IMR-90 (cell line): Measurements from ENCODE around the gene AKAP7. TPM values are rescaled to one million over a fixed set of nuclear protein-coding genes. Genes with fewer than 3 reads are reported as not detected.

Experiments used
- ATAC-seq: fragments of 200-7000 bp; cut with Tn5 transposase; 2 replicates; pipeline ENCODE4 v1.9.1; 2020; ENCODE audit warnings: low read depth, mild to moderate bottlenecking, moderate library complexity
- BruUV-seq: library from RNA; stranded (reverse); fragments of 400-500 nt; replicated peaks from 2 replicates; lab custom pipeline; 2021; lab: Mats Ljungman, UMichigan
- CTCF ChIA-PET: fragments of 300-600 bp; formaldehyde crosslinking; extraction: SDS; loops from one replicate; lab custom pipeline; 2021; ENCODE audit warnings: antibody characterized with exemption; lab: Yijun Ruan, JAX
- POLR2A ChIA-PET: fragments of 300-600 bp; sonication (Branson Sonifier 250); formaldehyde crosslinking; loops from one replicate; lab custom pipeline; 2022; ENCODE audit warnings: antibody characterized with exemption; ENCODE audit not compliant: unreplicated experiment; lab: Charles Lee
- DNase-seq: peaks from one replicate; pipeline ENCODE4 v3.0.0; 2013
- H2AFZ ChIP-seq: replicated peaks from 2 replicates; pipeline ENCODE3; 2013; ENCODE audit warnings: low read length, mild to moderate bottlenecking; ENCODE audit not compliant: poor library complexity
- H2AK5ac ChIP-seq: 2 replicates; pipeline ENCODE4 v1.6.1; 2013; ENCODE audit warnings: low read depth, low read length, inconsistent platforms
- H2AK9ac ChIP-seq: replicated peaks from 2 replicates; pipeline ENCODE3; 2013; ENCODE audit warnings: mild to moderate bottlenecking, low read depth, low read length, moderate library complexity; ENCODE audit not compliant: poor library complexity
- H2BK120ac ChIP-seq: 2 replicates; pipeline ENCODE4 v1.6.1; 2013; ENCODE audit warnings: low read depth, low read length, inconsistent platforms
- H2BK15ac ChIP-seq: 3 replicates; pipeline ENCODE4 v1.6.1; 2013; ENCODE audit warnings: low read depth, low read length, inconsistent platforms
- H2BK20ac ChIP-seq: 2 replicates; pipeline ENCODE4 v1.6.1; 2013; ENCODE audit warnings: low read depth, mild to moderate bottlenecking, inconsistent platforms, low read length, moderate library complexity
- H2BK5ac ChIP-seq: 2 replicates; pipeline ENCODE4 v1.6.1; 2013; ENCODE audit warnings: mild to moderate bottlenecking, low read depth, low read length, inconsistent platforms; ENCODE audit not compliant: poor library complexity, severe bottlenecking
- H3K14ac ChIP-seq: replicated peaks from 2 replicates; pipeline ENCODE4 v1.6.1; 2013; ENCODE audit warnings: low read depth, low read length, inconsistent platforms
- H3K18ac ChIP-seq: 2 replicates; pipeline ENCODE4 v1.6.1; 2013; ENCODE audit warnings: low read depth, low read length, control low read depth
- H3K23ac ChIP-seq: 2 replicates; pipeline ENCODE4 v1.6.1; 2013; ENCODE audit warnings: low read depth, low read length, inconsistent platforms
- H3K27ac ChIP-seq: 2 replicates; pipeline ENCODE4 v1.5.1; 2013; ENCODE audit warnings: mild to moderate bottlenecking, control low read depth, low read length; ENCODE audit not compliant: insufficient read depth
- H3K27me3 ChIP-seq: 2 replicates; pipeline ENCODE4 v1.6.1; 2013; ENCODE audit warnings: low read length; ENCODE audit not compliant: control insufficient read depth, insufficient read depth
- H3K36me3 ChIP-seq: 2 replicates; pipeline ENCODE4 v1.6.1; 2013; ENCODE audit warnings: low read length, mixed read lengths; ENCODE audit not compliant: control insufficient read depth, insufficient read depth
- H3K4ac ChIP-seq: 2 replicates; pipeline ENCODE4 v1.6.1; 2013; ENCODE audit warnings: low read depth, low read length, inconsistent platforms
- H3K4me1 ChIP-seq: 2 replicates; pipeline ENCODE4 v1.6.1; 2013; ENCODE audit warnings: low read length, mixed read lengths; ENCODE audit not compliant: control insufficient read depth, insufficient read depth
- H3K4me2 ChIP-seq: 2 replicates; pipeline ENCODE4 v1.6.1; 2013; ENCODE audit warnings: low read depth, mild to moderate bottlenecking, control low read depth, low read length, moderate library complexity
- H3K4me3 ChIP-seq: 2 replicates; pipeline ENCODE4 v1.5.1; 2013; ENCODE audit warnings: low read depth, mild to moderate bottlenecking, control low read depth, low read length, moderate library complexity; ENCODE audit not compliant: insufficient read depth
- H3K56ac ChIP-seq: 2 replicates; pipeline ENCODE4 v1.6.1; 2013; ENCODE audit warnings: low read length, inconsistent platforms; ENCODE audit not compliant: insufficient read depth; ENCODE audit errors: extremely low read depth
- H3K79me1 ChIP-seq, 2 experiments: 2 replicates each; pipeline ENCODE4 v1.6.1; 2013; ENCODE audit warnings: low read length in 2 of 2, inconsistent platforms in 1 of 2, low read depth in 1 of 2
- H3K9ac ChIP-seq: 2 replicates; pipeline ENCODE4 v1.6.1; 2013; ENCODE audit warnings: low read depth, low read length, control low read depth
- H3K9me1 ChIP-seq: 2 replicates; pipeline ENCODE4 v1.6.1; 2013; ENCODE audit warnings: low read length, inconsistent platforms; ENCODE audit not compliant: insufficient read depth
- H3K9me3 ChIP-seq: 2 replicates; pipeline ENCODE4 v1.6.1; 2013; ENCODE audit warnings: low read length; ENCODE audit not compliant: control insufficient read depth, insufficient read depth
- H4K20me1 ChIP-seq: 2 replicates; pipeline ENCODE4 v1.6.1; 2013; ENCODE audit warnings: low read length, inconsistent platforms; ENCODE audit not compliant: insufficient read depth
- H4K5ac ChIP-seq: 2 replicates; pipeline ENCODE4 v1.6.1; 2013; ENCODE audit warnings: mild to moderate bottlenecking, low read depth, low read length, control low read depth
- H4K8ac ChIP-seq, 2 experiments: 2 replicates each; pipeline ENCODE4 v1.6.1; 2013; ENCODE audit warnings: low read depth in 2 of 2, low read length in 2 of 2, control low read depth in 1 of 2, inconsistent platforms in 1 of 2
- H4K91ac ChIP-seq: 2 replicates; pipeline ENCODE4 v1.6.1; 2013; ENCODE audit warnings: low read depth, low read length, inconsistent platforms; ENCODE audit not compliant: insufficient read depth
- CHD1 ChIP-seq: IDR thresholded peaks from 2 replicates; pipeline ENCODE4 v1.6.1; 2012; ENCODE audit warnings: low read depth, low read length, improper control_type of control experiment
- RCOR1 ChIP-seq: IDR thresholded peaks from 2 replicates; pipeline ENCODE4 v1.6.1; 2012; ENCODE audit warnings: mild to moderate bottlenecking, low read length, improper control_type of control experiment; ENCODE audit not compliant: insufficient replicate concordance
- WGBS, 2 experiments: methylation state at CpG; one replicate each; pipeline versions ENCODE4 v1.1.5 to v1.1.7; 2013; ENCODE audit warnings: missing lambda C conversion rate in 2 of 2; ENCODE audit not compliant: insufficient read length in 1 of 2; ENCODE audit errors: extremely low coverage in 2 of 2; 5-methylcytosine and 5-hydroxymethylcytosine counted together
- dilution Hi-C: fragments of 300-500 bp; cut with HindIII; formaldehyde crosslinking; loops from one replicate; pipeline ENCODE4 v1.14.3; 2018; ENCODE audit warnings: low sequenced_read_pairs; ENCODE audit not compliant: unreplicated experiment
- in situ Hi-C: fragments of 300-500 bp; cut with MboI; formaldehyde crosslinking; loops from 3 replicates; pipeline ENCODE4 v1.14.3; 2019; ENCODE audit warnings: low sequenced_read_pairs, inconsistent platforms, mixed read lengths
- intact Hi-C: fragments of 100-400 bp; cut with micrococcal nuclease; formaldehyde crosslinking; loops from 2 replicates; pipeline ENCODE4 v1.10.0; 2022
- polyA plus RNA-seq, 3 experiments: library from polyadenylated mRNA; depleted of rRNA; stranded (reverse); fragments of >200 nt; gene quantifications; 2 replicates each; pipeline ENCODE4 v1.2.3, GENCODE V29; 2012; ENCODE audit warnings: low replicate concordance in 1 of 3
- total RNA-seq: library from RNA; depleted of rRNA; stranded (reverse); fragments of >200 nt; gene quantifications from 2 replicates; pipeline ENCODE4 v1.2.3, GENCODE V29; 2012

Gene AKAP7
- total and polyA plus RNA-seq, 2 of the 4 experiments (the other 2 are of a cell fraction) = 0.54 to 1.1 TPM

- Histone ChIP-seq H3K56ac (no peak overlapping the region), H2AFZ (no peak overlapping the region), H3K4me2 (no peak overlapping the region), H4K8ac (no peak overlapping the region), H2BK5ac (no peak overlapping the region), H3K4me1 (no peaks in the 10 kb centered on the region), H3K79me1 (no peaks in the 10 kb centered on the region), H3K4ac (no peak overlapping the region), H3K36me3 (no peaks in the 10 kb centered on the region), H2AK5ac (no peak overlapping the region), H2AK9ac (no peak overlapping the region), H3K23ac (no peak overlapping the region), H3K18ac (no peak overlapping the region), H3K4me3 (no peak overlapping the region), H3K14ac (no peak overlapping the region), H3K9ac (no peak overlapping the region), H4K91ac (no peak overlapping the region), H2BK20ac (no peak overlapping the region), H3K27ac (no peak overlapping the region), H3K9me1 (no peaks in the 10 kb centered on the region), H4K5ac (no peak overlapping the region), H4K20me1 (no peaks in the 10 kb centered on the region), H3K27me3 (no peaks in the 10 kb centered on the region), H2BK120ac (no peak overlapping the region), H2BK15ac (no peak overlapping the region), H3K9me3 (no peaks in the 10 kb centered on the region)
- dilution Hi-C loops = no loop called here
- no peak for TF ChIP-seq RCOR1
- no peak for TF ChIP-seq CHD1
- intact Hi-C loops = no loop called here
- ChIA-PET CTCF (no interaction called here), POLR2A (no interaction called here)
- BruUV-seq = no TSS peak
- no peak for DNase-seq
- WGBS, 2 experiments = 100% methylated on average over 1 of the region's 2 CpGs; no CpG with 5 or more reads in 1 of the 2 experiments
- ATAC-seq = no peak
- in situ Hi-C loops = no loop called here
These were observed 152.9 kb downstream of the AKAP7 start for GRCh38 chr6:131288214-131288613.
